Fibroblast of gingiva (primary cell): Measurements from ENCODE around the gene PTCD2.
"Not testable (repeated sequence)": the region's sequence is repeated elsewhere in the genome, so short reads cannot be mapped to it uniquely, and the experiment has no call there.

Experiments
- DNase-seq: peaks from one replicate; pipeline ENCODE4 v3.0.0-alpha.2; 2011; ENCODE audit warnings: low read depth

Gene PTCD2

DNA sequence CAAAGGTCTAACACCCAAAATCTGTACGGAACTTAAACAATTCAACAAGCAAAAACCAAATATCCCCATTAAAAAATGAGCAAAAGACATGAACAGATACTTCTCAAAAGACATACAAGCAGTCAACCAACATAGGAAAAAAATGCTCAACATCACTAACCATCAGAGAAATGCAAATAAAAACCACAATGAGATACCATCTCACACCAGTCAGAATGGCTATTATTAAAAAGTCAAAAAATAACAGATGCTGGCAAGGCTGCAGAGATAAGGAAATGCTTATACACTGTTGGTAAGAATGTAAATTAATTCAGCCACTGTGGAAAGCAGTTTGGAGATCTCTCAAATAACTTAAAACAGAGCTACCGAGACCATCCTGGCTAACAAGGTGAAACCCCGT is 22.0 kb upstream of the PTCD2 start:
- DNase-seq: not testable (repeated sequence)

DNA sequence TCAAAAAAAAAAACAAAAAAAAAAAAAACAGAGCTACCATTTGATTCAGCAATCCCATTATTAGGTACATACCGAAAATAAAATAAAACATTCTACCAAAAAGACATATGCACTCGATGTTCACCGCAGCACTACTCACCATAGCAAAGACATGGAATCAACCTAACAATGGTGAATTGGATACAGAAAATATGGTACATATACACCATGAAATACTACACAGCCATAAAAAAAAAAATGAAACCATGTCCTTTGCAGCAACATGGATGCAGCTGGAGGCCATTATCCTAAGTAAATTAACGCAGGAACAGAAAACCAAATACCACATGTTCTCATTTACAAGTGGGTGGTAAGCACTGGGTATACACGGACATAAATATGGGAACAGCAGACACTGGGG is 21.5 kb upstream of the PTCD2 start:
- DNase-seq: no peak

DNA sequence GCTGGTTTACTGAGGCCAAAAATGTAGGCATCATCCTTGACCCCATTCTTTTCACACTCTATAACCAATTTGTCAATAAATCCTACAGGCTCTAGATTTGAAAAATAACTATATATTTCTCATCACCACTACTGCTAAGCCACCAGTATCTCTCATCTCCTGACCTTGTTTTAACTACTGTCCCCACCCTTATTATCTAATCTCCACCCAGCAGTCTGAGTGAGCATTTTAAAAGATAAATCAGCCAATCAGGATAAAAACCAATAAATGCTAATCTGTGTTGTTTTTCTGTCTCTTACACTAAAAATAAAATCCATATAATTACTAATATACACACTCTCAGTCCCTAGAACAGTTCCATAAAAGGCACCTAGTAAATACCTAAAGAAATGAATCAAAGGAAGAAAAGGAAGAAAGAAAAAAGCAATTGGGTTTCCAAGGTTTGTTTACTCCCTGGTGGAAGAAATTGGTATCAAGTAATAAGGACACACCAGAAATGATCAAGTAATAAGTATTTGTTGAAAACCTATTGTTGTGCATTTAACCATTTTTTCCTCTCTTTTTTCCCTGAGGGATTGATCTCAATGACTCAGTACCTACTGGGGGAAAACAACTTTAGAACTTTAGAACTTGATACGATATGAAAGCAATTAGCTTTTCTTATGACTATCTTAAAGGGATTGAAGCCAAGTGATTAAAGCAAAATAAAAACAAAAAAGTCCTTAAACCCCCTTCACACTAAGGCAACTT is 19.4 kb upstream of the PTCD2 start:
- DNase-seq: no peak

DNA sequence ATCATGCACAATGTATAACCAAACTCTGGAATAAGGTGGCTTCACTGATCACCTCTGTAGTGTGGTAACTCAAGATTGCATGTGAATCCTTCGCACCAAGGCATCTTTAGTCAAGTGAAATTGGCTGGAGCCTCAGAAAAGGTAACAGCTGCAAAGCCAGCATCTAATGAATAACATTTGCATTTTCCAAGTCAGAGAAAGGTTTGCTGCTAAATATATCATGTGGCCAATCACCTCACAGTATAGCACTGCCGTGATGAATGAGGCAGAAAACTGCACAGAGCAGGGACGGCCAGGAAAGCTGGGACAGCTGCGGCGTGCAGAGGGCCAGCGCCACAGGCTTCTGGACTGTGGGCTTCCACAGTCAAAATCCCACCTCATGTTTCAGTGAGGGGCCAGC is 18.6 kb upstream of the PTCD2 start:
- DNase-seq: no peak

DNA sequence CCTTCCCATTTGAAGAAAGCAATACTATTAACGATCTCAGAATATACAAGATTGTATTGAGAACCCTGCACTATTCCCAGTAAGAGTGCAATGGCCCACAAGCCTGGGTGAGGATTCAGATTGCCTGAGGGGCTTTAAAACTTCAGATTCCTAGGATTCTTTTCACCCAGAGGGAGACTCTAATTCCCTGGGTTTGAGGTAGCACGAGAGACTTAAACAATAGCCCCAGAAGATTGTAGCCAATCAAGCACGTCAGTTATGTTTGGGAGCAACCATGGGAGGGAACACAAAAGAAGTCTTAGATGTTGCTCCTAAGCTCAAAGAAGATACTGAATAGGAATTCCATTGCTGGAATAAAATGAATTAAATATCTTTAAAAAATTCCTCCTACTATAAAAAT is 18.0 kb upstream of the PTCD2 start:
- no peak for DNase-seq

DNA sequence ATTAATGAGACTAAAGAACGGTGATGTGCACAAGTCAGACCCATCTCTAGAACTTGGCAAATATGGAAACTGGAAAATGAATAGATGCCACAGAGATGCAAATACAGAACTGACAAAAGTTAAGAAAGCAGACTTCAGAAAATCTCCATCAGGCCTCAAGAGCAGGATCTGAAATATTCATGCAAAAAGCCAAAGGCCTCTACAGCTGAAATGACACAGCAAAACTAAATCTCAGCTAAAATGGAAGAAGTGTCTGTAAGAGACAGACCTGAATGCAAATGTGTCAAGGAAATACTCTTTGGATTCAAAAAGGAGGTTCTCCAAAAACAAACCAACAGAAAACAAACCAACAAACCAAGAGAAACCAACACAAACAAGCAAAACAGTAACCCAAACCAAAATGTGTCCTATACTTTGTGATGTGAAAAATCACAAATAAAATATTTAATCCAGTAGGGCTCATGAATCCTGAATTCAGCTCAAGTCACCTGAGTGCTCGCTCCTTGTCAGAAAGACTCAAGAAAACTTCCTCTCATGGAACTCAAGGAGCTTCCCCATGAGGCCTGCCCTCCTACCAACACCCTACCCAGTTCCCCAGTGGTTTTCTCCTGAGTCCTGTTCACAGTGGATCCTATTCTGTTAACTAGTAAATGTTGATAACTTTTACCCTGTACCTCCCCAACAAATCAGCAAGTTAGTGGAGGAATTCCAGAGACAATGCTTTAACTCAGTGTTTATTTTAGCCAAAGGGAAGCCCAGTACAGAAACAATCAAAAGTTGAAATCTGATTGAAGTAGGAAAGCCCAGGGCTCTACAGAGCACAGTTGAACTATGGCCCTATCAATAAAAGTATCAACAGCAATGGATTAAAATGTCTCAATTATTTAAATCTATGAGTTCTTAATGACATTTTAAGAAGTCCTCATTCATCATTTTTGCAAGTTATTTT is 14.7 kb upstream of the PTCD2 start:
- no peak for DNase-seq

DNA sequence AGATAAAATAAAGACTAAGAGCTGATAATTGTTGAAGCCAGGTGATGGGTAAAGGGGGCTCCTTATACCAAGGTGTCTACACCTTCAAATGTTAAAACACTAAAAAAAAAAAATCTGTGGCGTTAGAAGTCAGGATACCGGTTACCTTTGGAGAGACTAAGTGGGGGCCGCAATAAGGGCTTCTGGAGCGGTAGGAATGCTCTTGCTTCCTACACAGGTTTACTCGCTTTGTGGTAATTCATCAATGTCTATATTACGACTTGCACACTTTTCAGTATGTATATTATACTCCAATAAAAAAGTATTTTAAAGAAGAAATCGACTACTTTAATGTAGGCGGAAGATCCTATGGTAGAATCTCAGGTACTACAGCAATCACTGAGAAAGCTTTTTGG is 12.6 kb upstream of the PTCD2 start:
- no peak for DNase-seq

DNA sequence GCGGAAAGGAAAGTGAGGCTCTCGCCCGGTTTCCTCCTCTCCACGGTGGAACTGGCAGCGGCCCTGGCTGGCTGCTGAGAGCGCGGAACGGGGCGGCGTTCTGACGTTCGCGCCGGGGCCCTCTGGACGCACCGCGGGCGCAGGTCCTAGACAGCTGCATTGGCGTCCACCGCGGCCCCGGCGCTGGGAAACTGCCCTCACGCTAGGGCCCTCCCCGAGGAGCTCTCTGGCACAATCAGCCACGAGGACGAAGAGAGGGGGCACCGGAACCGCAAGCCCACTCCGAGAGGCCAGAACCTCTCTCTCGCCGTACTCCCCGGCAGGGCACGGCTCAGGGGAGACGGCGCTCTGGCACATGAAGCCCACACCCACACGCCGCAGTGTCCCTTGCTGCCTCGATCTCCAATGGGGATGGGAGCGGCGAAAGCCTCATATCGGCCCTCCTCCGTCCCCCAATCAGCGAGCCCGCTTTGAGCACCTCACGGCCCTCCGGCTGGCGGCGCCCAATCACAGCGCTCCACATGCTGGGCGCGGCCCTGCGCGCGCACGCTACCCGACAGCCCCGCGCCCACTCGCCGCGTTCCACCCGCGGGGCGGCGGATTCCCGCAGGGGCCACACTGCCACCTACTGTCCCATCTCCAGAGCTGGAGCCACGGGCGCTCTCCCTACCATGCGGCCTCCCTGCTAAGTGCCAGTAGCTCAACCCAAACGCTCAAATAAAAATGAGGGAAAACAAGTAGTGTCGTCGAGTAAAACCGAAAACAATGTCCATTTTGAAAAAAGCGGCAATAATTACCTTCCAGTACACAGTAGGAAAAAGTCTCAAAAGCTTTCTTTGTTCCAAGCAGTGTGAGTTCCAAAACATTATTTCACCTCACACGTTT is 12.0 kb upstream of the PTCD2 start:
- peak; percentile 98 for DNase-seq

DNA sequence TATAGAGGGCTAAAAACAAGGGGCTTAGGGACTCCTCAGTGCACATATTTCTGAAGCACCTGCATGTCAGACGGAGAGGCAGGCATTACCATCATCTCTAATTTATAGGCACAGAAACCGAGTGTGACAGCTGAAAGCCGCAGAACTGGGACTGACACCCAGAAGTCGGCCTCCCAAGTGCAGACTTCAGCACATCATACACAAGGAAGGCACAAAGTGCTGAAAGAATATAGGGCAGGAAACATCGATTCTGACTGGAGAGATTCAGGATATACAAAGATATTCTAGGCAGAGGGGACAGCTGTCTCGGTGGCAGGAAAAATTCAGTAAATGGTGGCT is 11.4 kb upstream of the PTCD2 start:
- no peak for DNase-seq

DNA sequence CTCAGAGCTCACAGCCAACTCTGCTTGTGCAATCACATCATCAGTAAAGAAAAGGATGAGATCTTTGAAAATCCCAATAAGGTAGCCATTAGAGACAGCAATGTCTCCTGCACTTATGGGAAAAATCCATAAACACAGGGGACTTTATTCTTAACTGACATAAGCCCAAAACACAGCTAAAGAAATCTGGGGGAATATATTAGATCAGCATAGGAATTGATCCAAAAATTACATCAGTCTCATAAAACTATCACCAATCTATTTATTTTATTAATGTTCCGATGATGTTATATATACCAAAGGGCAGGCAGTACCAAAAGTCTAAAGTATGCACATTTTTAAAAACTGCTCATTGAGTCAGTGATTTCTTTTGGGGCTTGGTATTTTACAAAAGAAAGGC is 7.0 kb upstream of the PTCD2 start:
- DNase-seq: no peak

DNA sequence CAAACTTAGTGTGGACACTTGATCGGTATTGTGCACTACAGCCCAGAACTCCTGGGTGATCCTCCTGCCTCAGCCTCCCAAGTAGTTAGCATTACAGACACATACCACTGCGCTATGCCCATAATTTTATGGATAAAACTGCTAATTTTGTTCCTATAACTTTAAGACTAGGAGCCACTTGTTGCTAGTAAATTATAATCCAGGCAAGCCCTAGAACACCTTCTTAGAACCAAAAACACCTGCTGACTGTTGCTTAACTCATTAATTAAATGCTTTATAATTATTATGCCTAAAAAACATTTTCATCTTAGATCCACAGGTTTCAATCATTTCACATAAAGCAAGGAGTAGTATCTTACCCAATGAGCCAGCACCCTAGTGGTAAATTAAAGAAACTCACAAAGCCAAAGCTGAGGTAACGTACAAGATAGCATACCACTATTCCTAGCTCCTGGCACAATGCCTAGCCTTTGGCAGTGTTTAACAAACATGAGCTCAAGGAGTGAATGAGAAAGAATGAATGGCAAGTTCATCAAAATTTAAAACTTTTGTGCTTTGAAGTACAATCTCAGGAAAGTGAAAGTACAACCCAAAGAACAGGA is 5.5 kb upstream of the PTCD2 start:
- peak; percentile 45 for DNase-seq

DNA sequence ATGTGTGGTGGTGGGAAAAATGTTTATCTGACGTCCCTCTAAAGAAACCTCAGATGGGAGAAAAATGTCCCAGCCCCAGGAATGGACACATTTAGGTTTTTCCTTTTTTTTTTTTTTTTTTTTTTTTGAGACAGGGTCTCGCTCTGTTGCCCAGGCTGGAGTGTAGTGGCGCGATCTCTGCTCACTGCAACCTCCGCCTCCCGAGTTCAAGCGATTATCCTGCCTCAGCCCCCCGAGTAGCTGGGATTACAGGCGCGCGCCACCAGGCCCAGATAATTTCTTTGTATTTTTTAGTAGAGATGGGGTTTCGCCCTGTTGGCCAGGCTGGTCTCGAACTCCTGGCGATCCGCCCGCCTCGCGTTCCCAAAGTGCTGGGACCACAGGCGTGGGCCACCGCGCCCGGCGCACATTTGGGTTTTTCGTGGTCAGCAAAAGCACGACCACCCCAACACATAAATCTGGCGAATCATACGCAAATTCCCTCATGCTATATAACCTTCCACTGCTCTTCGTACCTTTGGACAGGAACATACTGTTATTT is 668 bp upstream of the PTCD2 start:
- not testable (repeated sequence) for DNase-seq

DNA sequence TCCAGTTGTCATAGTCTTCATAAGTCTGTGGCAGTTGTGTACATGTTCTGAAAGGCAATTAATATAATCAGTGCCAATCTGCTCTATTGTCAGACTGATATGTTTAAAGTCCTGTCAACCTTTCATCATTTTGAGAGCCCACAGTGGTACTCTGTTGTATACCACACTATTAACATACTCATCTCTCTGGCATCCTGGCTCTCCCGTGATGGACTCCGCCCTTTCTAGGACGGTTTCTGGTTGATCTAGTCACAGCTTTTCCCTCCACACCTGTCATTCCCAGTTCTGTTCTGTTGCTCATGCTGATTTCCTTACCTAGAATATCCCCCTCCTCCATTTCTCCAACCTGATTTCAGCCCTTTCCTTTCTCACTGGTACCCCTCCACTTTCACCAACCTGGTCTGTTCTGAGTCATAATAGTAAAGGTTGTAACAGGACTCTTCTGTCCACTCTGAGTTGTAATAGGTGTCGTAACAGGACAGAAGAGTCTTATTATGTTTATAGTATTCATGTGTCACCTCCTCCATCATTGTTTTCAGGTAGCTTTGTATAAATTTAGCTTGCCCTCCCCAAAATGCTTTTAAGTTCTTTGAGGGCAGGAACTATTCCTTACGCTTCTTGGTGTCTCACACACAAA is 4.1 kb downstream of the PTCD2 start:
- no peak for DNase-seq

DNA sequence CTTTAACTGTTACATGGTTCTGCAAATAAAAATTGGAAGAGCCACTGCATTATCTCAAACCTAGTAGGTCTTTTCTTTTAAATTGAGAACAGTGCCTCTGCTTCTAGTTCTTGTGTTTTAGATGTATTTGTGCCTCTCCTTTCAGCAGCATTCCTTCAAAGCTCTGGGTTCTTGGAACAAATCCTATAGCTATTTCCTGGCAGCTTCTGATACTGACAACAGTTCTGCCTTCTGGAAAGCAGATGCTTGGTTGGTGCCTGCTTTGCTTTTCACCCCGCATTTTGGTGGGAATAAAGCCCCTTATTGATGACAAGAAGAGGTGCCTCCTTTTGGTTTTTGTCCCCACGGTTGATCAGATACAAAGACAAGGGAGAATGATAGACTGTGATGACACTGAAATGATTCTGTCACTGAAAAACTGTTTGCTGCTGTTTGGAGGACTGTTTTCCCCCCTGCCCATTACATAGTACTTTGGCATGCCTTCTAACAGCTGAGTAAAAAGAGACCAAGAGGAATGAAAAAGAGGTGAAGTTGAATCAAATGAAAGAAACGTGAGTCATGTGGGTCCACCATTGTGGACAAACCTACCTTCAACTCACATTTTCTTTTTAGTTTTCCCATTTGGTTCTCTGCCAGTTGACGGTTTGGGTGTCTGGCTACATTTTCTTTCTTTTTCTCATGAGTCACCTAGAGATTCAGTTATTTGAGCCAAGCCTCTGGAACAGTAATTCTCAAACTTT is 5.6 kb downstream of the PTCD2 start:
- DNase-seq: peak; percentile 56

DNA sequence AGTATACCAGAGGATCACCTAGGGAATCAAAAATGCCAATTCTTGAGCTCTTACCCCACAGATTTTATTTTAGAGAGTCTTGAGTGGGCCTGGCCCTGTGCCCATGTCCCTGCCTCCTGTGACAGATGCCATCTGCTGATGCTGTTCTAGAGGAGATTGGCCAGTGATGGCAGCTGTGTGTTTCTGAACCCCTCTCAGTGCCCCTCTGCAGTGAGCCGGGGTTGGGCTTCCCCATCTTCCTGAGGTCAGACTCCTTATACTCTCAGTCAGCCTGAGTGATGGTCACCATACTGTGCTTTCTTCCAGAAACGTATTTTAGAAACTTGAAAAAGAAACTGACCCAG is 6.1 kb downstream of the PTCD2 start:
- DNase-seq: no peak

DNA sequence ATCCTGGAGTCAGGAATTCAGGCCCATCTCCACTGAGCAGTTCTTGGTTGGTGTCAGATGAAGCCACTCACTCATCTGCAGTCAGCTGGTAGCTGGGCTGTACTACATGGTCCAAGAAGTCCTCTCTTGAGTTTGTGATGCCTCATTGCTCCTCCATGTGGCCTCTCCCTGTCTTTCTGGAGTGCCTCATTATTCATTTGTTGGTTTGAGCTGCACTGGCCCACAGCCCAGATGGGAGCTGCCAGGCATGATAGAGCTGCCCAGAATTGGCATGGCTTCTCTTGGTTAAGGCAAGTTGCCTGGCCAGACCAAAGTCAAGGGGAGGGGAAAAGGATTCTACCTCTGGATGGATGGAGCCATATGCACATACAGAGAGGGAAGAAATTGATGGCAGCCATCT is 8.0 kb downstream of the PTCD2 start:
- peak; percentile 79 for DNase-seq

DNA sequence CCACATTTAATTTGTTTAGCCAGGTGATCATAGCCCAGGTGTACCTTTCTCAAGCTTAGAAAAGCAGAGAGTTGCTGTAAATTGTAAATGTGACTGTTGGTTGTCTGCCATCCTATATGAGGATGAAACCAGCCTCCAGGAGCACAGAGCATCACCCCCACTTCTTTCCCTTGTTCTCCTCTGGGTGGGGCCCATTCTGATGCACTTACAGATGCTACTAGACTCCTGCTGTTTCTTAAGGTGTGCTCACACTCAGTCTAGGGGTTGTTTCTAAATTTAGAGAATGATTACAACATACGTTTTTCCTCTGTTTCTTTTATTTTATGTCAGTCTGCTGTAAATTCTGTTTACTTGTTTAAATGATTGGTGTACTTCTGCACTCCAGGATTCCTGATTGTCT is 10.5 kb downstream of the PTCD2 start:
- DNase-seq: no peak

DNA sequence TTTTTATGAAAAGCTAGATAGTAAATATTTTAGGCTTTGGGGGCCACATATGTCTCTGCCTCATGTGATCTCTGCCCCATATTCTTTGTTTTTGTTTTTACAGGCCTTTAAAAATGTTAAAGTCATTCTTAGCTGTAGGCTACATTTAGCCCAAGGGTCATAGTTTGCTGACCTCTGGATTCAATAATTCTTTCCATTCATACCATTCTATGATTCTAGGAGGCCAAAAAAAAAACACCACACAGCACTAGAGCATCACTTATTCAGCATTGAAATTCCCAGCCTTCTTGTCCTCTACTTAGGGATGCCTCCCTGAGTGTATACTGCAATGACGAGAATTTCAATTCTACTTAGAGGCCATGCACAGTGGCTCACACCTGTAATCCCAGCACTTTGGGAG is 17.0 kb downstream of the PTCD2 start:
- DNase-seq: peak; percentile 13

DNA sequence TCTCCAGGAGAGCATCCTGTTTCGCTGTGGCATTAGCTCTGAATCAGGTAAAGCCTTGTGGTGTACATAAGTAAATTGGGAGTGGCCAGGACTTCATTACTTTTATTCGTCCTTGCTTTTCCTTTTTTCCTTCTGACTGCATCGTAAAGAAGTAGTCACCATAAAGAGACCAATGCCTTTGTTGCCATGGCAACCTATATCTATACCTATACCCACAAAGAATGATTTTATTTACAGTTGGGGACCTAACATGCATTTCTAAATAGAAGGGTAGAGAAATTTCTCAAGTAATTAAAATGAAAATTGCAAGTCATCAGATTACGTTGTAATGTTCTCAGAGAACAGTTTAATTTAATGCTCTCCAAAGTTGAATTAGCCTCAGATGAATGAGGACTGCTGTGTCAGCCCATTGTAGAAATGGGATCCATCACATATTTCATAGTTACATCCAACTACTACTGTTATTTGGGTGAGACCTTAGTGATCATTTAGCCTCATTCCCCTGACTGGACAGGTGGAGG is 18.6 kb downstream of the PTCD2 start:
- no peak for DNase-seq

DNA sequence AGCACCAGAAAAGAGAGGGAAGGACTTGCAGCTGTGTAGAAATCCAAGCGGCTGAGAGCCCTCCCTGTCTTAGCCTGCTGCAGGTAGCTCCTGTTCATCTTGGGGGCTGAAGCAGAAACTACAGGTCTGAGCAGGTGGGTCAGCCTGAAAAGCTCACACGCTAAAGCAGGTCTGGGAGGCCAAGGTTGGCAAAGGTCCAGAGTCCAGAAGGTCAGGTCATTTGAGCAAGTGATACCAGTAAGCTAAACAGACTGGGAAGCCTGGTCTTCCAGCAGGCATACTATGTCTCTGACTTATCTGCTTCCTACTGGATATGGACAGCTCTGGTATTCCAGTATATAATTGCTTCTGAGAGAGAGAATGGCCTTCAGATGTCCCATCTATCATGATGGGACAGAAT is 26.2 kb downstream of the PTCD2 start:
- no peak for DNase-seq
